Heart left ventricle (tissue), 16 donors: ENCODE measurements around the gene SPPL2B. TPM values are rescaled to one million over a fixed set of nuclear protein-coding genes. Genes with fewer than 3 reads are reported as not detected.
A peak's percentile ranks its signal among the peaks of the same experiment; 100 is the strongest.

Experiments
- ATAC-seq, 4 donors: fragments of 200-7000 bp; cut with Tn5 transposase; one replicate each; pipeline ENCODE4 v1.9.1; 2020 to 2022; ENCODE audit warnings: moderate library complexity in 4 of 4, mild to moderate bottlenecking in 3 of 4, moderate number of reproducible peaks in 1 of 4
- DNase-seq, 5 donors: peaks; one replicate each; pipeline ENCODE4 v3.0.0-alpha.2; 2020
- H3K27ac ChIP-seq, 12 donors: fragments of 200-600 bp; sonication (generic) in 4 of 12; one replicate each; pipeline versions ENCODE4 v1.5.0 to v1.8.0; 2016 to 2022; ENCODE audit warnings: mild to moderate bottlenecking in 2 of 12
- H3K27me3 ChIP-seq, 9 donors: fragments of 200-600 bp; sonication (generic) in 2 of 9; one replicate each; pipeline versions ENCODE4 v1.5.1 to v1.8.0; 2016 to 2022; ENCODE audit warnings: mild to moderate bottlenecking in 3 of 9
- H3K36me3 ChIP-seq, 9 donors: fragments of 200-600 bp; sonication (generic) in 2 of 9; one replicate each; pipeline versions ENCODE4 v1.5.0 to v1.8.0; 2018 to 2022; ENCODE audit warnings: mild to moderate bottlenecking in 2 of 9
- H3K4me1 ChIP-seq, 12 donors: fragments of 200-600 bp; sonication (generic) in 4 of 12; one replicate each; pipeline versions ENCODE4 v1.5.0 to v1.8.0; 2016 to 2022; ENCODE audit warnings: mild to moderate bottlenecking in 3 of 12
- H3K4me3 ChIP-seq, 12 donors: fragments of 200-600 bp; sonication (generic) in 4 of 12; one replicate each; pipeline versions ENCODE4 v1.5.0 to v1.8.0; 2017 to 2022; ENCODE audit warnings: mild to moderate bottlenecking in 9 of 12, moderate library complexity in 4 of 12
- H3K9me3 ChIP-seq, 12 donors: fragments of 200-600 bp; sonication (generic) in 4 of 12; one replicate each; pipeline versions ENCODE4 v1.5.0 to v1.8.0; 2016 to 2022; ENCODE audit warnings: mild to moderate bottlenecking in 1 of 12
- POLR2A ChIP-seq, 2 donors: fragments of 450-650 bp; IDR thresholded peaks; one replicate each; pipeline ENCODE4 v1.6.1; 2017; ENCODE audit warnings: antibody characterized with exemption in 2 of 2, mild to moderate bottlenecking in 2 of 2, moderate library complexity in 2 of 2
- WGBS, 4 donors: extraction: QIAGEN DNeasy Blood & Tissue Kit in 2 of 4; methylation state at CpG; one replicate each; pipeline versions ENCODE4 v1.1.5 to v1.1.7; 2013 to 2018; 5-methylcytosine and 5-hydroxymethylcytosine counted together
- intact Hi-C, 10 donors: fragments of 100-400 bp; cut with DNase I; formaldehyde crosslinking; loops; one replicate each; pipeline versions ENCODE4 v1.11.1 to v1.14.2; 2022
- polyA plus RNA-seq, 2 donors: library from polyadenylated mRNA; stranded (reverse); fragments of 200-250 nt; gene quantifications; one replicate each; pipeline ENCODE4 v1.2.3, GENCODE V29; 2013
- total RNA-seq, 9 donors: library from RNA; depleted of rRNA in 2 of 9; stranded (reverse); fragments of >200 nt in 2 of 9; fragmentation: NEBNext Ultra II Directional in 3 of 9; extraction: Animal tissue kit (Norgen Biotek cat#: 25700) in 3 of 9; gene quantifications; one replicate each; pipeline versions ENCODE4 v1.1.0 to v1.2.4, GENCODE V29; 2016 to 2023
- TF ChIP-seq, protein P1 (sequence below), 12 donors: fragments of 200-600 bp; sonication (generic) in 4 of 12; IDR thresholded peaks; one replicate each; pipeline versions ENCODE4 v1.5.0 to v1.8.0; 2018 to 2022; ENCODE audit warnings: antibody characterized with exemption in 12 of 12, mild to moderate bottlenecking in 5 of 12
- donor health status: ischemic (EF 13 %, LVEDD 7.1; RV severe dilation, severe dysfunction).
- donor health status: healthy with polysubstance abuse.
- donor health status: DM: no; HTN: yes; CAD: no.
- donor health status: DM: no; HTN: no; CAD: no.
- donor health status: ischemic (EF 25% LVEDD 6.9; RV normal size, moderate dysfunction).
- donor health status: ischemic (EF 25% LVEDD 5.7; RV mildly dilated, moderate dysfunction).
- donor health status: healthy.
- donor health status: DM: yes; HTN: yes; CAD: no.
- donor health status: ischemic (EF 35%, LVEDD 5.7; RV mildly dilated, moderate dysfunction).
- donor health status: nonischemic (EF 11% LVEDD 7.7; RV severe dilation, severe dysfunction).
- donor health status: DM: yes; HTN: yes; CAD: no.
- donor health status: PGD.
- donor health status: ischemic (EF 29% LVEDD 5.4; RV normal size, mild dysfunction).
- donor health status: nonischemic (EF 23%, LVEDD 6.1; RV moderate dilation, normal function).

The SPPL2B gene
- total and polyA plus RNA-seq, 11 donors: 17.6 to 31.2 (median 21.6) TPM

DNA sequence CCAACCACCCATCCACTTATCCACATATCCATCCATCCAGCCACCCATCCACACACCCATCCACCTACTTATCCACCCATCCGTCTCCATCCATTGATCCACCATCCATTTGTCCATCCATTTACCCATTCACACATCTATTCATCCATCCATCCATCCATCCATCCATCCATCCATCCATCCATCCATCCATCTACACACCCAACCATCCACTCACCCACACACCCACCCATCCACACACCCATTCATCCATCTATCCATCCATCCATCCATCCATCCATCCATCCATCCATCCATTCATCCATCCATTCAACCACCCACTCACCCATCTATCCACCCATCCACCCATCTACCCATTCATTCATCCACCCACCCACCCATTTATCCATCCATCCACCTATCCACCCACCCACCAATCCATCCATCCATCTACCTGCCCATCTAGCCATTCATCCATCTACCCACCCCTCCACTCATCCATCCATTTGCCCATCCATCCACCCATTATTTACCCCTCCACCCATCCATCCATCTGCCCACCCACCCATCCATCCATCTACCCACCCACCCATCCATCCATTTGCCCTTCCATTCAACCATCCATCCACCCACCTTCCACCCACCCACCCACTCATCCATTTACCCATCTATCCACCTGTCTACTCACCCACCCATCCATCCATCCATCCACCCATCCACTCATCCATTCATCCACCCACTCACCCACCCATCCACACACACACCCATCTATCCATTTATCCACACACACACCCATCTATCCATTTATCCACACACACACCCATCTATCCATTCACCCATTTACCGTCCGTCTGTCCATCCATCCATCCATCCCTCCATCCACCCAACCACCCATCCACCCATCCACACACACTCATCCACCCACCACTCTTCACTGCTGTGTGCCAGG, 29.1 kb downstream of the SPPL2B start:
- no peaks in the 10 kb centered on the region for H3K9me3 ChIP-seq
- no peak overlapping the region for H3K27ac ChIP-seq
- intact Hi-C loops: no loop called here
- TF ChIP-seq POLR2A (IDR thresholded peaks at IDR 0.05): no peak
- TF ChIP-seq, protein P1, sequence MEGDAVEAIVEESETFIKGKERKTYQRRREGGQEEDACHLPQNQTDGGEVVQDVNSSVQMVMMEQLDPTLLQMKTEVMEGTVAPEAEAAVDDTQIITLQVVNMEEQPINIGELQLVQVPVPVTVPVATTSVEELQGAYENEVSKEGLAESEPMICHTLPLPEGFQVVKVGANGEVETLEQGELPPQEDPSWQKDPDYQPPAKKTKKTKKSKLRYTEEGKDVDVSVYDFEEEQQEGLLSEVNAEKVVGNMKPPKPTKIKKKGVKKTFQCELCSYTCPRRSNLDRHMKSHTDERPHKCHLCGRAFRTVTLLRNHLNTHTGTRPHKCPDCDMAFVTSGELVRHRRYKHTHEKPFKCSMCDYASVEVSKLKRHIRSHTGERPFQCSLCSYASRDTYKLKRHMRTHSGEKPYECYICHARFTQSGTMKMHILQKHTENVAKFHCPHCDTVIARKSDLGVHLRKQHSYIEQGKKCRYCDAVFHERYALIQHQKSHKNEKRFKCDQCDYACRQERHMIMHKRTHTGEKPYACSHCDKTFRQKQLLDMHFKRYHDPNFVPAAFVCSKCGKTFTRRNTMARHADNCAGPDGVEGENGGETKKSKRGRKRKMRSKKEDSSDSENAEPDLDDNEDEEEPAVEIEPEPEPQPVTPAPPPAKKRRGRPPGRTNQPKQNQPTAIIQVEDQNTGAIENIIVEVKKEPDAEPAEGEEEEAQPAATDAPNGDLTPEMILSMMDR (IDR thresholded peaks at IDR 0.05): no peak
- 92 to 96% (median 95%) methylated on average over 3 of the region's 3 CpGs for WGBS, 4 donors
- peaks cover 5 to 25% (median 13%) of the 10 kb centered on the region in 9 donors for H3K27me3 ChIP-seq
- no peak overlapping the region for H3K4me3 ChIP-seq
- peaks cover 0 to 4% (median 0%) of the 10 kb centered on the region in 12 donors for H3K4me1 ChIP-seq
- DNase-seq (no peak), ATAC-seq (no peak)
- peaks cover 0 to 23% (median 13%) of the 10 kb centered on the region in 9 donors for H3K36me3 ChIP-seq

DNA sequence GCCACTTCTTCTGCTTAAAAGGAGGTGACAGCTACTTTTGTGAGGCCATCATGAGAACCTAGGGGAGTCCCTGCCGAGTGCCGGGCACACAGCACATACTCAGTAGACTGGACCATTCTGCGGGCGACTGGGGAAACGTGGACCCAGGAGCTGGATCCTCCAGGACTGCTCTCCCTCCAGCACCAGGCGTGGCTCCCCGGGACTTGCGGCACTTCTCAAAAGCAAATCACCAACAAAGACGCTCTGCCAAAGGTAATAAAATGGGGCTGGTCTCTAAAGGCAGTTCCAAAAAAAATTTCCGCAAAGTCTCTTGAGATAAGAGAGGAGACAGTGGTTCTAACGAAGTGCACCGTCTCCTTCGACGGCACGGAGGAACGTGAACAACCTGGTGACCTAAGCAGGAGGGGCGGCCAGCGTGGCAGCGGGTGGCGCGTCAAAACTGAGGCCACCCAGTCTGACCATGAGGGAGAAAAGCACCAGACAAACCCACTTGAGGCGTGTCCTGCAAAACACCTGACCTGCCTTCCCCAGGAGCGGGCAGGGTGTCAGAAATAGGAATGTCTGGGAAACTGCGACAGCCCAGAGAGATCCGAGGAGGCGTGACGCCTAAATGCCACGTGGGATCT, 30.2 kb downstream of the SPPL2B start:
- intact Hi-C loops: no loop called here
- ATAC-seq: no peak
- no peak for TF ChIP-seq POLR2A (IDR thresholded peaks at IDR 0.05)
- TF ChIP-seq, protein P1 (IDR thresholded peaks at IDR 0.05): no peak
- Histone ChIP-seq H3K27ac (no peak overlapping the region), H3K4me3 (no peak overlapping the region), H3K36me3 (peaks cover 0 to 12% (median 4%) of the 10 kb centered on the region in 9 donors), H3K4me1 (peaks cover 0 to 4% (median 0%) of the 10 kb centered on the region in 12 donors), H3K27me3 (peaks cover 8 to 34% (median 21%) of the 10 kb centered on the region in 9 donors), H3K9me3 (no peaks in the 10 kb centered on the region)
- 74 to 79% (median 77%) methylated on average over 26 to 28 of the region's 28 CpGs for WGBS, 4 donors
- no peak for DNase-seq

DNA sequence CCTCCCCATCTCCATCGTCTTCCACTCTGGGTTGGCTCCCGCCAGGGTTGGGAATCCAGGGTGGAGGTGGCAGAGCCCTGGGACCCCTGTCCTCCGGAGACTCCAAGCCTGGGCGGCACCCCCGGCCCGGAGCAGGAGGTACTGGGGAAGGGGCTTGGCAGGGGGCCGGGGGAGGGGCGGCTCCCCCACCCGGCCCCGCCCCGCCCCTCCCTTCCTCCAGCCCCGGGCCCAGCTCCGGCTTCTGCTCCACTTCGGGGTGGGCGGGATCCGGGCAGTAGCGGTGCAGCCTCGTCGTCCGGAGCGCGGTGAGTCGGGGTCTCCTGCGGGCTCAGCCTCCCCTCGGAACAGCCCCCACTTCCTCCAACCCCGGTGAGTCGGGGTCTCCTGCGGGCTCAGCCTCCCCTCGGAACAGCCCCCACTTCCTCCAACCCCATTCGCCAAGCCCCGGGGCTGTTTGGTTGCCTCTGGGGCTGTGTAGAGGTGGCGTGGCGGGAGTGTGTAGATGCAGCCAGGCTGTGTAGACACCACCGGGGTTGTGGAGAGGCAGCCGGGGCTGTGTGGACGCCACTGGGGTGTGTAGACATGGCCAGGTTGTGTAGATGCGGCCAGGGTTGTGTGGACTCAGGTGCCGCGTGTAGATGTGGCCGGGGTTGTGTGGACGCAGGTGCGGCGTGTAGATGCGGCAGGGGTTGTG, 31.7 kb downstream of the SPPL2B start, which contains the start of gene TMPRSS9:
Gene TMPRSS9 (plus strand): TSS at position 274 of the 694 bp plus-strand sequence. CDS start 29,521 bp downstream, outside the sequence.
- ATAC-seq (peak in 1 of 4 donors; percentile 16), DNase-seq (no peak)
- WGBS, 4 donors: 23 to 37% (median 27%) methylated on average over 17 to 44 of the region's 44 CpGs

More for the DNA sequence above, 31.7 kb downstream of the SPPL2B start, which contains the start of gene TMPRSS9:
- intact Hi-C loops: no loop called here
- TF ChIP-seq, protein P1 (IDR thresholded peaks at IDR 0.05): no peak
- no peak for TF ChIP-seq POLR2A (IDR thresholded peaks at IDR 0.05)
- H3K27ac ChIP-seq: no peak within 1 kb of the TSS
- H3K36me3 ChIP-seq: peaks cover 0 to 1% (median 0%) of the 10 kb centered on the region in 9 donors
- H3K9me3 ChIP-seq: no peaks in the 10 kb centered on the region
- H3K4me1 ChIP-seq: peaks cover 0 to 4% (median 0%) of the 10 kb centered on the region in 12 donors
- H3K4me3 ChIP-seq: no peak within 1 kb of the TSS
- H3K27me3 ChIP-seq: peaks cover 8 to 45% (median 33%) of the 10 kb centered on the region in 9 donors
